ENCODE data around the gene RBCK1.
"Not testable (repeated sequence)": the region's sequence is repeated elsewhere in the genome, so short reads cannot be mapped to it uniquely, and the experiment has no call there.

The RBCK1 gene

GRCh38 chr20:472137-472846, 64.2 kb downstream of the RBCK1 start:
- DNase-seq (ENCODE audit: low read depth, low spot score), result no peak

- no peak for DNase-seq (ENCODE audit: low read depth, low spot score)
Observed at GRCh38 chr20:472889-473292, 64.8 kb downstream of the RBCK1 start.

- no peak for DNase-seq (ENCODE audit: low read depth, low spot score)
Observed at GRCh38 chr20:474581-474980, 66.5 kb downstream of the RBCK1 start.

GRCh38 chr20:475463-476357, 67.6 kb downstream of the RBCK1 start:
- DNase-seq (ENCODE audit: low read depth, low spot score), result no peak

- DNase-seq (ENCODE audit: low read depth, low spot score), result not testable (repeated sequence)
Observed at GRCh38 chr20:476561-477249, 68.6 kb downstream of the RBCK1 start.

- peak; percentile 3 for DNase-seq (ENCODE audit: low read depth, low spot score)
Observed at GRCh38 chr20:478010-478948, 70.2 kb downstream of the RBCK1 start.

GRCh38 chr20:478949-479429, 70.9 kb downstream of the RBCK1 start:
- peak; percentile 65 for DNase-seq (ENCODE audit: low read depth, low spot score)

GRCh38 chr20:479487-479886, 71.4 kb downstream of the RBCK1 start:
- DNase-seq (ENCODE audit: low read depth, low spot score), result no peak

- DNase-seq (ENCODE audit: low read depth, low spot score), result no peak
Observed at GRCh38 chr20:480044-480443, 71.9 kb downstream of the RBCK1 start.

- DNase-seq (ENCODE audit: low read depth, low spot score), result no peak
Observed at GRCh38 chr20:481167-481566, 73.1 kb downstream of the RBCK1 start.

Data from astrocyte of the hippocampus (primary cell).